WERI-Rb-1 (cell line): ENCODE results near the gene PUS7.

ENCODE experiments used
- DNase-seq: peaks from one replicate; pipeline ENCODE4 v3.0.0-alpha.2; 2020
- H3K27ac ChIP-seq: fragments of 250-450 bp; sonication (Bioruptor Pico); 2 replicates; pipeline ENCODE4 v1.5.1; 2020; ENCODE audit warnings: mild to moderate bottlenecking, moderate library complexity
- H3K27me3 ChIP-seq: fragments of 250-450 bp; sonication (Bioruptor Pico); 2 replicates; pipeline ENCODE4 v1.5.1; 2021; ENCODE audit warnings: mild to moderate bottlenecking, low read depth, moderate library complexity; ENCODE audit not compliant: insufficient read depth, severe bottlenecking
- H3K36me3 ChIP-seq: fragments of 250-450 bp; sonication (Bioruptor Pico); 2 replicates; pipeline ENCODE4 v1.5.1; 2020; ENCODE audit warnings: mild to moderate bottlenecking, moderate library complexity
- H3K4me3 ChIP-seq: 2 replicates; pipeline ENCODE4 v1.5.1; 2011; ENCODE audit warnings: low read depth, mild to moderate bottlenecking, control low read depth, low read length
- H3K9me3 ChIP-seq: fragments of 250-450 bp; sonication (Bioruptor Pico); 2 replicates; pipeline ENCODE4 v1.5.1; 2021; ENCODE audit warnings: mild to moderate bottlenecking, moderate library complexity; ENCODE audit not compliant: severe bottlenecking
- TF ChIP-seq, protein P1 (sequence below): IDR thresholded peaks from 2 replicates; pipeline ENCODE4 v1.5.1; 2011; ENCODE audit warnings: low read depth, mild to moderate bottlenecking, control low read depth, inconsistent platforms, low read length

Gene PUS7

DNA sequence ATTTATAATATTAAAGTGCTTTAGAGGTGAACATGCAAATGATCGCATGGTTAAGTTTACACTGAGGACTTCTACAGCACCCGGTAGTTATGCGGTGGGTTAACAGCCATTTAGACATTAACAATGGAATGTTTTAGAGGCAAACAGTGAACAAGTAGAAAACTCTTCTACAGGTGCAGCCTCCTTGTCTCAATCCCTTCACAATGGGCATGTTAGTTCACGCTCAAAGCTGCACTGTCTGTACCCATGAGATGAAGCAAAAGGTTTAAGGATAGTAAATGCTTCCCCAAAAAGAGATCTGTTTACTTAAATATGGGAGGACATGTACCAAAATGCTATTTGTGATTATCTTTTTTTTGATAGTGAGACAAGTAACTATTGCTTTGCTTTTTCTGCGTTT, 25.1 kb downstream of the PUS7 start:
- no peak for DNase-seq
- Histone ChIP-seq H3K9me3 (no peaks in the 10 kb centered on the region), H3K36me3 (peaks cover 28% of the 10 kb centered on the region), H3K27me3 (no peaks in the 10 kb centered on the region), H3K27ac (no peak overlapping the region), H3K4me3 (no peak overlapping the region)
- TF ChIP-seq, protein P1, sequence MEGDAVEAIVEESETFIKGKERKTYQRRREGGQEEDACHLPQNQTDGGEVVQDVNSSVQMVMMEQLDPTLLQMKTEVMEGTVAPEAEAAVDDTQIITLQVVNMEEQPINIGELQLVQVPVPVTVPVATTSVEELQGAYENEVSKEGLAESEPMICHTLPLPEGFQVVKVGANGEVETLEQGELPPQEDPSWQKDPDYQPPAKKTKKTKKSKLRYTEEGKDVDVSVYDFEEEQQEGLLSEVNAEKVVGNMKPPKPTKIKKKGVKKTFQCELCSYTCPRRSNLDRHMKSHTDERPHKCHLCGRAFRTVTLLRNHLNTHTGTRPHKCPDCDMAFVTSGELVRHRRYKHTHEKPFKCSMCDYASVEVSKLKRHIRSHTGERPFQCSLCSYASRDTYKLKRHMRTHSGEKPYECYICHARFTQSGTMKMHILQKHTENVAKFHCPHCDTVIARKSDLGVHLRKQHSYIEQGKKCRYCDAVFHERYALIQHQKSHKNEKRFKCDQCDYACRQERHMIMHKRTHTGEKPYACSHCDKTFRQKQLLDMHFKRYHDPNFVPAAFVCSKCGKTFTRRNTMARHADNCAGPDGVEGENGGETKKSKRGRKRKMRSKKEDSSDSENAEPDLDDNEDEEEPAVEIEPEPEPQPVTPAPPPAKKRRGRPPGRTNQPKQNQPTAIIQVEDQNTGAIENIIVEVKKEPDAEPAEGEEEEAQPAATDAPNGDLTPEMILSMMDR: no peak

DNA sequence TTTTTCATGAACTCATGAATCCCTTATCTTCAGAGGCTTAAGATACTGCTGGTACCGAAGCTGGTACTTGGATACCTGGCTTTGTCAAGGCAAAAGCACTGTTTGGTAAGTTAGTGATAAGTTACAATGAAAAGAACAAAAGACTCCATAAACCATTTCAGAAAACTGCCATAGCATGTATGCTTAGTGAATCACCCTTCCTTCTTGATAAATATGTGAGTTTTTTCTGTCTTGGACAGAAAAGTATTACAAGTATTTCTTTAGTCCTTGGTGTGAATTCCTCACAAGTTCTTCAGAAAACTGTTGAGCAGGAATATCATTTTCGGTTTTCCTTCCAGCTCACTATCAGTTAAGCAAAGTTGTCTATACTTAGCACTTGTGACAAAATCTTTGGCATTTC, 25.6 kb downstream of the PUS7 start:
- no peaks in the 10 kb centered on the region for H3K27me3 ChIP-seq
- H3K36me3 ChIP-seq: peaks cover 26% of the 10 kb centered on the region
- H3K9me3 ChIP-seq: no peaks in the 10 kb centered on the region
- DNase-seq: no peak
- TF ChIP-seq, protein P1: no peak
- no peak overlapping the region for H3K27ac ChIP-seq
- H3K4me3 ChIP-seq: no peak overlapping the region

DNA sequence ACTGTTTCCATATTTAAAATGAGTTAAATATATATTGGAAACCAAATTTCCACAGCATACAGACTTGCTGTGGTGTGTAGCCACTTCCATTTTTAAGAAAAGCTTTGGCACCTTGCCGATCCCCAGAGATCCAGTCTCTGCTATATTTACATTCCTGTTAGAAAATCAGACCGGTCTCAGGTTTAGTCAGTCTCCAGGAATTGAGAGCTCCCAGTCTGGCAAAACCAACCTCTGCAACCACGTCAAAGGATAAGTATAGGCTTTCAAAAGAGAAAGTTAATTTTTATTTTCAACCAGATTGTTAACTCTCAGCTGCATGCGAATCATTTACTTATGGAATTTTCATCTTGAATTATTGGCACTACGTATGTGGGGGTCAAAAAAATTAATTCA, 28.2 kb downstream of the PUS7 start:
- Histone ChIP-seq H3K36me3 (peaks cover 9% of the 10 kb centered on the region), H3K27me3 (no peaks in the 10 kb centered on the region), H3K4me3 (no peak overlapping the region), H3K9me3 (no peaks in the 10 kb centered on the region), H3K27ac (no peak overlapping the region)
- DNase-seq: no peak
- TF ChIP-seq, protein P1: no peak

DNA sequence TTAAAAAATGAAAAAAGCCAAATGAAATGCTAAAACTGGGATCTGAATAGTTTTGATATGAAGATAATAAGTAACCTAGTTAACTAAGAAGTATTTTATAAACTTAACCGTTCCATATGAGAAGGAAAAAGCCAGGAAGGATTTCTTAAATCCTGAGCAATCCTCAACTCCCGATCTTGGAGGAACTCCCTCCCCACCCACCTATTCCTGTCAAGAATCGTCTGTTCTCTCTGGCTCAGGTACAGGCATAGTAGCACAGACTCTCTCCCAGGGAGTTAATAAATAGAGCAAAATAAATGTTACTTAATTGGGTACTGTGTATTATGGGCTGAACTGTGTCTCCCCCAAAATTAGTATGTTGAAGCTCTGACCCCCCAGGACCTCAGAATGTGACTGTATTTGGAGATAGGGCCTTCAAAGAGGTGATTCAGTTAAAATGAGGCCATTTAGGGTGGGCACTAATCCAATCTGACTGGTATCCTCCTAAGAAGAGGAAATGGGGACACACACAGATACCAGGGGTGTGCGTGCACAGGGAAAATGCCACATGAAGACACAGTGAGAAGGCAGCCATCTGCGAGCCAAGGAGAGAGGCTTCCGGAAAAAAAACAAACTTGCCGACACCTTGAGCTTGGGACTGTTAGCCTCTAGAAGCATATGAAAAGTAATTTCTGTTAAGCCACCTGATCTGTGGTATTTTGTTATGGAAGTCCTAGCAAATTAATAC, 28.7 kb downstream of the PUS7 start:
- no peak for DNase-seq
- peaks cover 9% of the 10 kb centered on the region for H3K36me3 ChIP-seq
- H3K27me3 ChIP-seq: no peaks in the 10 kb centered on the region

DNA sequence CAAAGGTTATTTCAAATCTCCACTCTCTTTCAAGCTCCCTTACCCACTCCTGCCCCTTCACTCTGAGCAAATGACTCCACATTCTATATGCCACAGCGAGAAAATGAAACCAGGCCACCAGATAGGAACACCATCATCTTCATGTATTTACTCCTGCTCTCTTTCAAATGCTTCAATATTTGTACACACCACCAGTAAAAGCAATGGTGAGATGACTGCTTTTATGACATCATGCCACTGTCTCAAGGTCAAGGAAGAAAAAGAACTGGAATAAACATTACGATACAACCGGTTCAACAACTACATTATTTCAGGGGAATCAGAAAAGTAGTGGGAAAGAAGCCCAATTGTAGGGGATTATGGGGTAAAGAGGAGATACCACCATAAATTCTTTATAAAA, 32.7 kb downstream of the PUS7 start:
- peaks cover 28% of the 10 kb centered on the region for H3K36me3 ChIP-seq
- H3K27ac ChIP-seq: no peak overlapping the region
- H3K27me3 ChIP-seq: no peaks in the 10 kb centered on the region
- H3K9me3 ChIP-seq: no peaks in the 10 kb centered on the region
- H3K4me3 ChIP-seq: no peak overlapping the region
- DNase-seq: no peak
- TF ChIP-seq, protein P1: no peak

More for the DNA sequence above, 28.7 kb downstream of the PUS7 start:
- H3K27ac ChIP-seq: no peak overlapping the region
- no peaks in the 10 kb centered on the region for H3K9me3 ChIP-seq
- TF ChIP-seq, protein P1: no peak
- no peak overlapping the region for H3K4me3 ChIP-seq
